HepG2 (cell line): ENCODE results near the gene FAM117A. TPM values are rescaled to one million over a fixed set of nuclear protein-coding genes. Genes with fewer than 3 reads are reported as not detected.

Experiments
- ATM ChIP-seq: fragments of 450-650 bp; IDR thresholded peaks from 2 replicates; pipeline ENCODE4 v1.7.1; 2017; ENCODE audit warnings: mild to moderate bottlenecking, borderline replicate concordance
- ERF ChIP-seq: IDR thresholded peaks from 2 replicates; pipeline ENCODE4 v1.6.1; 2018; ENCODE audit warnings: missing biosample characterization, missing genetic modification reagents
- MAFF ChIP-seq: IDR thresholded peaks from 2 replicates; pipeline ENCODE4 v1.6.1; 2011; ENCODE audit warnings: low read depth, low read length, improper control_type of control experiment
- MXD4 ChIP-seq: IDR thresholded peaks from 2 replicates; pipeline ENCODE4 v1.6.1; 2016; ENCODE audit warnings: mild to moderate bottlenecking, missing biosample characterization, missing genetic modification reagents
- MYC ChIP-seq: sonication (generic); formaldehyde crosslinking; IDR thresholded peaks from 2 replicates; pipeline ENCODE4 v1.9.0; 2021; ENCODE audit warnings: missing genetic modification reagents, borderline replicate concordance
- ZBTB38 ChIP-seq: sonication (generic); formaldehyde crosslinking; IDR thresholded peaks from 2 replicates; pipeline ENCODE4 v1.5.1; 2020; ENCODE audit warnings: mild to moderate bottlenecking, missing genetic modification reagents
- ZNF12 ChIP-seq: sonication (generic); formaldehyde crosslinking; IDR thresholded peaks from 2 replicates; pipeline ENCODE4 v1.5.0; 2020; ENCODE audit warnings: missing genetic modification reagents
- ZNF556 ChIP-seq: sonication (generic); formaldehyde crosslinking; IDR thresholded peaks from 2 replicates; pipeline ENCODE4 v1.4.0; 2020; ENCODE audit warnings: mild to moderate bottlenecking, missing genetic modification reagents, borderline replicate concordance
- ZNF567 ChIP-seq: sonication (generic); formaldehyde crosslinking; IDR thresholded peaks from 2 replicates; pipeline ENCODE4 v1.8.1; 2023; ENCODE audit warnings: mild to moderate bottlenecking, missing genetic modification reagents, borderline replicate concordance
- ZNF83 ChIP-seq: sonication (generic); formaldehyde crosslinking; IDR thresholded peaks from 2 replicates; pipeline ENCODE4 v1.4.0; 2020; ENCODE audit warnings: missing genetic modification reagents, mild to moderate bottlenecking, borderline replicate concordance
- polyA plus RNA-seq, 8 experiments: library from polyadenylated mRNA; depleted of rRNA in 3 of 8; stranded (reverse) in 7 of 8; unstranded in 1 of 8; fragments of >200 nt; fragmentation: Illumina TruSeq in 4 of 8; extraction: Trizol in 4 of 8; gene quantifications; 2 replicates each; pipeline versions ENCODE4 v1.2.1 to v1.2.3, GENCODE V29; 2011 to 2016; ENCODE audit warnings: low read depth in 4 of 8, missing spikeins in 1 of 8, mixed read lengths in 1 of 8; ENCODE audit not compliant: insufficient read depth in 1 of 8
- total RNA-seq, 5 experiments: library from RNA; depleted of rRNA; stranded (reverse); fragments of >200 nt; fragmentation: Illumina TruSeq; extraction: Trizol; gene quantifications; 2 replicates each; pipeline ENCODE4 v1.2.3, GENCODE V29; 2016; ENCODE audit warnings: low read depth in 1 of 5
- TF ChIP-seq, protein P1 (sequence below): sonication (generic); formaldehyde crosslinking; conservative IDR thresholded peaks from 2 replicates; pipeline ENCODE4 v1.4.0; 2020; ENCODE audit warnings: mild to moderate bottlenecking, missing genetic modification reagents, moderate library complexity
- TF ChIP-seq, protein P2 (sequence below): IDR thresholded peaks from 2 replicates; pipeline ENCODE4 v1.6.1; 2018; ENCODE audit warnings: missing genetic modification reagents, mild to moderate bottlenecking, missing compliant biosample characterization
- TF ChIP-seq, protein P3 (sequence below): sonication (generic); IDR thresholded peaks from 2 replicates; pipeline ENCODE4 v1.6.1; 2016; ENCODE audit warnings: low read depth, borderline replicate concordance
- TF ChIP-seq, protein P4 (sequence below): IDR thresholded peaks from 2 replicates; pipeline ENCODE4 v1.6.1; 2016; ENCODE audit warnings: mild to moderate bottlenecking, missing biosample characterization, missing genetic modification reagents
- TF ChIP-seq, protein P5 (sequence below): IDR thresholded peaks from 2 replicates; pipeline ENCODE4 v1.6.1; 2016; ENCODE audit warnings: low read depth
- TF ChIP-seq, protein P6 (sequence below): sonication (generic); formaldehyde crosslinking; conservative IDR thresholded peaks from 2 replicates; pipeline ENCODE4 v1.8.0; 2022; ENCODE audit warnings: low read depth, missing genetic modification reagents

The FAM117A gene
- total and polyA plus RNA-seq, 2 of the 13 experiments (the other 11 are each of a cell fraction or from before 2014, with no cell fraction given) = 12.1 to 19.8 TPM

DNA sequence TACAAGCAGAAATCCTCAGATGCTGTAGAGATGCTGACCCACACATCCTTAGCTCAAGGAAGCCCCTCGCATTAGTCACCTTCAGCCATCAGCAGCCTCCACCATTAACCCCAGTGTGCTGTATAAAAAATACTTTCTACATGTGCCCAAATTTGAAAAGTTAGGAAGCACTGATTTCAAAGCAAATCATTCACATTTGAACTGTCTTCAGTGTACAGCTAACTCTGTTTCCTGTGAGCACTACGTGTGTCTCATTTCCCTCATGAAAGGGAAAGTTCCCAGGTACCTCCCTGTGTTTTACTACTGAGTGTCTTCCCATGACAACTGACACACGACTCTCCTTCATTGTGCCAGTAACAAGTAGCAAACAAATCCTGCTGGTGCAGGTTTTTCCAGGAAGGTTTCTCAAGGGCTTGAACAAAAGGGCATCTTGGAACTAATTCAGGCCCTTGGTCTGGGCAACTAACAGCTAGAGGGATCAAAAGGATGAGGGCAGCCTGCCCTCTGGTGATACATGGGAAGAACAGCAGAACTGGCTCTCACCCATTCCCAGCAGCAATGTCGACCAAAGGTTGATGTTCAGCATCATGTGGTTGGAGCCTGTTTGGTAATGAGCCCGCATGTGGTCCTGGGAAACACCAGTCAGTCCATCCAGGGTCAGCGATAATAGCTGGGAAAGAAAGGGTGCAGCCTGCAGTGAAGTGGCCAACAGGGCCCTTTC is 60.2 kb downstream of the FAM117A start (continued):
- TF ChIP-seq, protein P1, sequence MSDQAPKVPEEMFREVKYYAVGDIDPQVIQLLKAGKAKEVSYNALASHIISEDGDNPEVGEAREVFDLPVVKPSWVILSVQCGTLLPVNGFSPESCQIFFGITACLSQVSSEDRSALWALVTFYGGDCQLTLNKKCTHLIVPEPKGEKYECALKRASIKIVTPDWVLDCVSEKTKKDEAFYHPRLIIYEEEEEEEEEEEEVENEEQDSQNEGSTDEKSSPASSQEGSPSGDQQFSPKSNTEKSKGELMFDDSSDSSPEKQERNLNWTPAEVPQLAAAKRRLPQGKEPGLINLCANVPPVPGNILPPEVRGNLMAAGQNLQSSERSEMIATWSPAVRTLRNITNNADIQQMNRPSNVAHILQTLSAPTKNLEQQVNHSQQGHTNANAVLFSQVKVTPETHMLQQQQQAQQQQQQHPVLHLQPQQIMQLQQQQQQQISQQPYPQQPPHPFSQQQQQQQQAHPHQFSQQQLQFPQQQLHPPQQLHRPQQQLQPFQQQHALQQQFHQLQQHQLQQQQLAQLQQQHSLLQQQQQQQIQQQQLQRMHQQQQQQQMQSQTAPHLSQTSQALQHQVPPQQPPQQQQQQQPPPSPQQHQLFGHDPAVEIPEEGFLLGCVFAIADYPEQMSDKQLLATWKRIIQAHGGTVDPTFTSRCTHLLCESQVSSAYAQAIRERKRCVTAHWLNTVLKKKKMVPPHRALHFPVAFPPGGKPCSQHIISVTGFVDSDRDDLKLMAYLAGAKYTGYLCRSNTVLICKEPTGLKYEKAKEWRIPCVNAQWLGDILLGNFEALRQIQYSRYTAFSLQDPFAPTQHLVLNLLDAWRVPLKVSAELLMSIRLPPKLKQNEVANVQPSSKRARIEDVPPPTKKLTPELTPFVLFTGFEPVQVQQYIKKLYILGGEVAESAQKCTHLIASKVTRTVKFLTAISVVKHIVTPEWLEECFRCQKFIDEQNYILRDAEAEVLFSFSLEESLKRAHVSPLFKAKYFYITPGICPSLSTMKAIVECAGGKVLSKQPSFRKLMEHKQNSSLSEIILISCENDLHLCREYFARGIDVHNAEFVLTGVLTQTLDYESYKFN (CRISPR knock-in tag) = peak; percentile 47
- TF ChIP-seq, protein P2, sequence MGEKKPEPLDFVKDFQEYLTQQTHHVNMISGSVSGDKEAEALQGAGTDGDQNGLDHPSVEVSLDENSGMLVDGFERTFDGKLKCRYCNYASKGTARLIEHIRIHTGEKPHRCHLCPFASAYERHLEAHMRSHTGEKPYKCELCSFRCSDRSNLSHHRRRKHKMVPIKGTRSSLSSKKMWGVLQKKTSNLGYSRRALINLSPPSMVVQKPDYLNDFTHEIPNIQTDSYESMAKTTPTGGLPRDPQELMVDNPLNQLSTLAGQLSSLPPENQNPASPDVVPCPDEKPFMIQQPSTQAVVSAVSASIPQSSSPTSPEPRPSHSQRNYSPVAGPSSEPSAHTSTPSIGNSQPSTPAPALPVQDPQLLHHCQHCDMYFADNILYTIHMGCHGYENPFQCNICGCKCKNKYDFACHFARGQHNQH (CRISPR knock-in tag) = peak; percentile 51; the same call in 1 of the 2 replicates
- TF ChIP-seq ATM (no peak), MAFF (no peak), ZNF556 (CRISPR knock-in tag) (no peak), MYC (CRISPR knock-in tag) (peak; percentile 77; the same call in 1 of the 2 replicates), ERF (CRISPR knock-in tag) (0 out of 2 replicates have a peak, but pooled peaks have one; percentile 41), ZBTB38 (CRISPR knock-in tag) (peak; percentile 64; the same call in 1 of the 2 replicates), ZNF83 (CRISPR knock-in tag) (no peak), MXD4 (CRISPR knock-in tag) (peak; percentile 60; the same call in 1 of the 2 replicates), ZNF567 (CRISPR knock-in tag) (0 out of 2 replicates have a peak, but pooled peaks have one; percentile 56), ZNF12 (CRISPR knock-in tag) (0 out of 2 replicates have a peak, but pooled peaks have one; percentile 18)
- TF ChIP-seq, protein P3, sequence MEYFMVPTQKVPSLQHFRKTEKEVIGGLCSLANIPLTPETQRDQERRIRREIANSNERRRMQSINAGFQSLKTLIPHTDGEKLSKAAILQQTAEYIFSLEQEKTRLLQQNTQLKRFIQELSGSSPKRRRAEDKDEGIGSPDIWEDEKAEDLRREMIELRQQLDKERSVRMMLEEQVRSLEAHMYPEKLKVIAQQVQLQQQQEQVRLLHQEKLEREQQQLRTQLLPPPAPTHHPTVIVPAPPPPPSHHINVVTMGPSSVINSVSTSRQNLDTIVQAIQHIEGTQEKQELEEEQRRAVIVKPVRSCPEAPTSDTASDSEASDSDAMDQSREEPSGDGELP = peak; percentile 58; the same call in 1 of the 2 replicates
- TF ChIP-seq, protein P4, sequence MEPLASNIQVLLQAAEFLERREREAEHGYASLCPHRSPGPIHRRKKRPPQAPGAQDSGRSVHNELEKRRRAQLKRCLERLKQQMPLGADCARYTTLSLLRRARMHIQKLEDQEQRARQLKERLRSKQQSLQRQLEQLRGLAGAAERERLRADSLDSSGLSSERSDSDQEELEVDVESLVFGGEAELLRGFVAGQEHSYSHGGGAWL (CRISPR knock-in tag) = no peak
- TF ChIP-seq, protein P5, sequence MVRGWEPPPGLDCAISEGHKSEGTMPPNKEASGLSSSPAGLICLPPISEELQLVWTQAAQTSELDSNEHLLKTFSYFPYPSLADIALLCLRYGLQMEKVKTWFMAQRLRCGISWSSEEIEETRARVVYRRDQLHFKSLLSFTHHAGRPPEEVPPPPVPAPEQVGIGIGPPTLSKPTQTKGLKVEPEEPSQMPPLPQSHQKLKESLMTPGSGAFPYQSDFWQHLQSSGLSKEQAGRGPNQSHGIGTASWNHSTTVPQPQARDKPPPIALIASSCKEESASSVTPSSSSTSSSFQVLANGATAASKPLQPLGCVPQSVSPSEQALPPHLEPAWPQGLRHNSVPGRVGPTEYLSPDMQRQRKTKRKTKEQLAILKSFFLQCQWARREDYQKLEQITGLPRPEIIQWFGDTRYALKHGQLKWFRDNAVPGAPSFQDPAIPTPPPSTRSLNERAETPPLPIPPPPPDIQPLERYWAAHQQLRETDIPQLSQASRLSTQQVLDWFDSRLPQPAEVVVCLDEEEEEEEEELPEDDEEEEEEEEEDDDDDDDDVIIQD = 0 out of 2 replicates have a peak, but pooled peaks have one; percentile 50
- TF ChIP-seq, protein P6, sequence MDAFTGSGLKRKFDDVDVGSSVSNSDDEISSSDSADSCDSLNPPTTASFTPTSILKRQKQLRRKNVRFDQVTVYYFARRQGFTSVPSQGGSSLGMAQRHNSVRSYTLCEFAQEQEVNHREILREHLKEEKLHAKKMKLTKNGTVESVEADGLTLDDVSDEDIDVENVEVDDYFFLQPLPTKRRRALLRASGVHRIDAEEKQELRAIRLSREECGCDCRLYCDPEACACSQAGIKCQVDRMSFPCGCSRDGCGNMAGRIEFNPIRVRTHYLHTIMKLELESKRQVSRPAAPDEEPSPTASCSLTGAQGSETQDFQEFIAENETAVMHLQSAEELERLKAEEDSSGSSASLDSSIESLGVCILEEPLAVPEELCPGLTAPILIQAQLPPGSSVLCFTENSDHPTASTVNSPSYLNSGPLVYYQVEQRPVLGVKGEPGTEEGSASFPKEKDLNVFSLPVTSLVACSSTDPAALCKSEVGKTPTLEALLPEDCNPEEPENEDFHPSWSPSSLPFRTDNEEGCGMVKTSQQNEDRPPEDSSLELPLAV (CRISPR knock-in tag) = no peak
